HG02588 (cell line): ENCODE data around the gene ACSL3.
A peak's percentile ranks its signal among the peaks of the same experiment; 100 is the strongest.

Experiments used
- ATAC-seq: cut with Tn5 transposase; IDR thresholded peaks from one replicate; pipeline ENCODE4 v1.9.1; 2021; ENCODE audit warnings: mild to moderate bottlenecking, moderate library complexity; ENCODE audit not compliant: unreplicated experiment

Gene ACSL3

GRCh38 chr2:222939208-222939856, 78.5 kb downstream of the ACSL3 start:
- ATAC-seq, result peak; percentile 76

- ATAC-seq, result no peak
These were observed 79.1 kb downstream of the ACSL3 start for GRCh38 chr2:222939979-222940378.

GRCh38 chr2:222941510-222942032, 80.7 kb downstream of the ACSL3 start:
- no peak for ATAC-seq

GRCh38 chr2:222942561-222942960, 81.7 kb downstream of the ACSL3 start:
- no peak for ATAC-seq

- ATAC-seq, result no peak
These were observed 82.1 kb downstream of the ACSL3 start for GRCh38 chr2:222942977-222943376.

- peak; percentile 77 for ATAC-seq
These were observed 83.0 kb downstream of the ACSL3 start for GRCh38 chr2:222943820-222944219.

GRCh38 chr2:222944552-222944951, 83.7 kb downstream of the ACSL3 start:
- ATAC-seq, result no peak

GRCh38 chr2:222944971-222945740, 84.3 kb downstream of the ACSL3 start:
- ATAC-seq, result no peak

GRCh38 chr2:222945887-222946286, 85.1 kb downstream of the ACSL3 start:
- no peak for ATAC-seq

- no peak for ATAC-seq
These were observed 86.0 kb downstream of the ACSL3 start for GRCh38 chr2:222946700-222947287.

- ATAC-seq, result no peak
These were observed 88.2 kb downstream of the ACSL3 start for GRCh38 chr2:222949073-222949472.

GRCh38 chr2:222949690-222950323, 89.0 kb downstream of the ACSL3 start:
- ATAC-seq, result no peak

GRCh38 chr2:222950638-222951285, 89.9 kb downstream of the ACSL3 start:
- no peak for ATAC-seq

GRCh38 chr2:222952204-222952603, 91.4 kb downstream of the ACSL3 start:
- no peak for ATAC-seq

- no peak for ATAC-seq
These were observed 94.2 kb downstream of the ACSL3 start for GRCh38 chr2:222955008-222955407.

- ATAC-seq, result no peak
These were observed 98.5 kb downstream of the ACSL3 start for GRCh38 chr2:222959358-222959757.

GRCh38 chr2:222960126-222960525, 99.3 kb downstream of the ACSL3 start:
- peak; percentile 92 for ATAC-seq

- ATAC-seq, result no peak
These were observed 102.8 kb downstream of the ACSL3 start for GRCh38 chr2:222963641-222964040.

- no peak for ATAC-seq
These were observed 103.7 kb downstream of the ACSL3 start for GRCh38 chr2:222964376-222965031.

- no peak for ATAC-seq
These were observed 104.7 kb downstream of the ACSL3 start for GRCh38 chr2:222965555-222965954.
